Activated CD4-positive, CD25-positive, alpha-beta regulatory T cell (primary cell): ENCODE results near the gene FGF14.
"Not testable (repeated sequence)": the region's sequence is repeated elsewhere in the genome, so short reads cannot be mapped to it uniquely, and the experiment has no call there.

Source experiments
- DNase-seq, 4 experiments: peaks; one replicate each; lab custom pipeline; 2025; lab: John Stamatoyannopoulos, UW

The FGF14 gene

DNA sequence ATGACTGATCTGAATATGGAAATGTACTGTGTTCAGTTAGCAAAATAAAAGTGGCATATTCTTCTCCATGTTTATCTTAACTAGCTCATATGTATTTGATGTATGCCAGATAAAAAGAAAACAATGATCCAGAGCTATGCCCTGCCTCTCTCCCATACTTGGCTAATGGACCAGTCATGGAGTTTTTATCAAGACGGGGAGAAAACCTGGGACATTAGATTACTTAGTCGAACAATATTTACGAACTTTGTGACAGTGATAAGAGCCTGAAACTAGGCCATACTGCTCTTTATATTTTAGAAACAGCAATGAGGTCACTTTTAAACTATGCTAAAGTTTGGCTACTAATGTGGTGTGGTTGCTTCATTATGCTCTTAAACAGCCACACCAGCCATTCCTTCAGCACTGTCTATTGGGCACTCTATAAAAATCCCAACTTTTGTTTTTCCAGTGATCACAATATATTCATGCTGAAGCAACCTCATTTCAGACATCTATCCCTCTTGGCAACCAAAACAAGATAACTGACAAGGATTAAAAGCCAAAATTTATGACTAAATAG lies 265.0 kb downstream of the FGF14 start:
- no peak for DNase-seq

DNA sequence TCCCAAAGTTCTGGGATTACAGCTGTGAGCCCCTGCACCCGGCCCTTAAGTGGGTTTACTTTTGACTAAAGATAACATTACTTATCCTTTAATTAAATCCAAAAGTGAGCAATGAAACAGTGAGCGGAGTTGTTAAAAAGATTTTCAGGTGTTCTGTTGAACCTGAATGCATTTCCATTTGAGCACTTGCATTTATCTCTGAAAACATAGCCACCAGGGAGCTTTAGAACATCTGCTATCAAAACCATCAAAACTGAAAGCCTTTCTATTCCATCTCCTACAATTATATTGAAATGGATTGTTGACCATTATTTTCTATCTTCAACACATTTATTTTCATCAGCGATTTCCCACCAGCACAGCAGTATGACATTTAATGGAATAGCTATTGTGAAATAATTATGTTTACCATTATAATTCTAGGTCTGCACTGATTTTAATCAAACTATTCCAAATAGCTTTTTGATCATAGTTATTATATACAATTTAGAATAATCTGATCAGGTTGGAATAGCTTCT lies 269.0 kb downstream of the FGF14 start:
- DNase-seq, result no peak

DNA sequence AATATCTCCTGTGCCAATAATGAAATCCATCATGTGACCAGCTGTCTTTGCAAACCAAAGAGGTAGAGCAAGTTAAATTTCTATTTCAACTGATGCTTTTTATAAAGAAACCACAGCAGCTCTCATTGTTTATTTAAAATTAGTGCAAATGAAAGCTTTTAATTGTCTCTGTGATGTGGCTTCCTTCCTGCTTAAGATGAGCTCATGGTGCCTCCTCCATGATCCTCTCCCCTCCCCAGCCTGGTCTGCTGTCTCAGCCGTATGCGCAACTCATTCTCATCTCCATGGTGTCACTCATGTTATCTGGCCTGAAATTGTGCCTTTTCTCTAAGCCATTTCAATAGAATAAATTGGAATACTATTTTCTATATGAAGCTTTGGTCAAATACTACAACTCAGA lies 270.6 kb downstream of the FGF14 start:
- DNase-seq, result no peak

DNA sequence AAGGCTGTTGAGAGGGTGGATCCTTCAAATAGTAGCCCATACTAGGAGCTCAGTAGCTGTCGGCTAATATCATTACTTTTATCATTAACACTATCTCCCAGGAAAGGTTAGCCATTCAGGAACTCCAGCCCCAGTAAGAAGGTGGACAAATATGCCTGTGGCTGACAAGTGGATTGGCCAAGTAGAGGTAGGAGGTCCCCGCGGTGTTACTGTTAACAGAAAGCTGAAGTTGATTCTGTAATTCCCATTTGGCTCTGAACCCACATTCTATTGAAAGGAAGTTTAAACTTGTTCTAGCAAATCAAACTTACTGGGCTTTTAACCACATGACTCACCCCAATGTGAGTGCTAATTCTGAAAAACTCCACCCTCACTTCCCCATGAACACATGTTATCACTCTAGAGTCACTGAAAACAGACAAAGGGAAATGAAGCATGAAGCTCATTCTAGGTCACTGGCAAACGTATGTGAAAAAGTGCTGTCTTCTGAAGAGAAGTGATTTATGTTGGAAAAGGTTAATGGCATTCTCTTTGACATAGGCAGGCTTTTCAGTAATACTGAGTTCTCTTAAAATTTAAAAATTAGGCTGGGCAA lies 273.5 kb downstream of the FGF14 start:
- DNase-seq, result no peak

DNA sequence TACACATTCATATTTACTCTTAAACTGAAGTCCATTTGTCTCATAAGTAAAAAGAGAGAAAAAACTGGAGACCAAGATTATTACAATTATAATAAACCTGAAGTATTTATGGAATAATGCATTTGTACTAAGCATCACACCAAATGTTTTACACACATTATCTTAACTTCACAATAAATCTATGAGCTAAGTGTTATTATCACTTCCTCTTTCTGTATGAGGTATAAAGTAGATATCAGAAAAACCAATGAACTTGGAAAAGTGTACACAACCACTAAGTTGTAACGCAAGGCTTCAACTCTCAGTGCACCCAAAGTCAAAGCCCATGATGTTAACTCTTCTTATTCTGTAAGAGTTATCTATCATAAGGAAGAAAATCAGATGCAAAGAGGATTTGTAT lies 274.7 kb downstream of the FGF14 start:
- DNase-seq, result no peak

DNA sequence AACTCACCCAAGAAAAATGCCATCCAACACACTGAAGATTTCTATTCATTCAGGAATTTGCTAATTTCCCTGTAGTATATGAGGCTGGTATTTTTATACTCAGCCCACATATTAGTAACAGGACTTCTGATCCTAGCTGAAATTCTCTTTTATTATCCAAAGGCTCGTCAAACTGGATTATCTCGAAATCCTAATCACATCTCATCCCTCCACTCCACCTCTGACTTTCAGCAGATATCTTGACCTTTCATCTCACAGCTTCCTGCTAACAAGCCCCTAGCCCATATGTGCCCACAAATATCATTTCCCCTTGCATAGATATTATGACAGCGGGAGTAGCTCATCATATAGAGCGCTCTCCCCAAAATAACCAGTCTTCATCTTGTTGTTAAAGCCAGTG lies 279.7 kb downstream of the FGF14 start:
- DNase-seq, result no peak

DNA sequence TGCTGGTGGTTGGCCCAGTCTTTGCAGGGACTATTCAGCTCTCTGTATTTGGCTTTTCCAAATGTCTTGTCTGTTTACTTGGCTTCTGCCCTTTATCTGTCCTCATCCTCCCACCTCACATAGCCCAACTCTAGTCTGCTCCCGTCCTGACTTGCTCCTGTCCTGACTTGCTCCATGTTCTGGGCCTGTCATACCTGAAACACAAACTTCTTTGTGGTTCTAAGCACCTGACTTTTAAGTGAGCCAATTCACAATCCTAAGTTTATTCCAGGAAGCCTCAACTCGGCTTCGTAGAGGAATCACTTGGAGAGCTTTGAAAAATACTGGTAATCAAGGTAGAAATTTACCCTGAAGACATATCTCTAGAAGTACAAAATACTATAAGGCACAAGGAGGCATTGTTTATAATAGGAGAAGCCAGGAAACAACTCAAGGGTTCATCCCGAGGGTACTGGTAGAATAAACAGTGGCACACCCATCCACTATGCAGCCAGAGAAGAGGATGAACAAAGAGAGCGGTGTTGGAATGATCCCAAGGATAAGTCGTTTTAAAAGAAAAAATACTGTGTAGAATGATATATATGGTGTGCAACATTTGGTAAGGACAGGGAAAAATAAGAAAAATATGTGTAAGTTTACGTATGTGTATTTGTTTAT lies 284.5 kb downstream of the FGF14 start:
- DNase-seq, result no peak

DNA sequence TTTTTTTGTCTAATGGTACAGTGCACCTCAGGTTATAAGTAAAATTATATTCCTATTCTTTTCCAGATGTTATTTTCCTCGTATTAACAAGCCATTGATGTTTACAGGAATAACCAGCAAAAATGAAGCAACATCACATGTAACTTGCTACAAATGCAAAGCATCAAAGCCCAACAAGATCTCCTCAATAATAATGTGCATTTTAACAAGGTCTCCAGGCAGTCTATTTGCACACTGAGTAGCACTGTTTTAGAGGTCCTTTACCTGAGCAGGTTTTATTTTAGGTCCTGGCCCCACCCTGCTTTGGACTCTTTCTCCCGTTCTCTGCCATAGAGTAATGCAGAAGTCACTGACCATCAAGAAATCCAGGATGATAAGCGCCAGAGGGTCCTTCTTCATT lies 298.4 kb downstream of the FGF14 start:
- DNase-seq, result no peak

DNA sequence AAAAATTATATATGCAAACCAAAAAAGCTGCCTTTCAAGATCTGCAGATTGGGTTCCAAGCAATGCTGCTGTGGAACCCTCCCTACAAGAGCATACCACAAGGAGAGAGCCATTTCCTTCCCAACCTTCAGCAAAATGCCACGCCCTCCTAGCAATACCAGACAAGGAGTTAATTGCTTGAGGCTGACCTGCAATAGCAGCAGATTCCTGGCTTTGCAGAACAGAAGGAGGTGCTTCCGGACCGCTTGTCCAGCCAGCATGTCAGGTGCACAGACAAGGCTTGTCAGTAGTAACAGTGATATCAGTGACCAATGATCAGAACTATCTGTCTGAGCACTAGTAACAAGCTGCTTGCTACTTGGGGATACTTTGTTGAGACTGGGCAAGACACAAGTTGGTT lies 301.6 kb downstream of the FGF14 start:
- no peak for DNase-seq

DNA sequence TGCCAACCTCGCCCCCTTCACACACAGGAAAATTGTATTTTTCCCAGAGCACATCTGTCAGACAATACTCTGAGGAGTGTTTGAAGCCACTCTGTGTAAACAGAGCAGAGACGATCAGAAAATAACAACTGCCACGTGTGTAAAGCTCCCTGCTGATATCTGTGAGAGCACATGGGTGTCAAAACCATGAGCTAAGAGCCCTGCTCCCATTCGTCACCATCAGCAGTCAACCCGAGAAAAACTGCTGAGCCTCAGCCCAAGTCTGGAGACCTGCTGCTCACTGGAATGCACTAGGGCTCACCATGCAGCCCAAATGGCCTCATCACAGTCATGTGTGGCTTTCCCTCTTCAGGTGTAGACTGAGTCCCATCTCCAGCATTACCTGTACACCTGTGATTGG lies 304.1 kb downstream of the FGF14 start:
- DNase-seq, result no peak

DNA sequence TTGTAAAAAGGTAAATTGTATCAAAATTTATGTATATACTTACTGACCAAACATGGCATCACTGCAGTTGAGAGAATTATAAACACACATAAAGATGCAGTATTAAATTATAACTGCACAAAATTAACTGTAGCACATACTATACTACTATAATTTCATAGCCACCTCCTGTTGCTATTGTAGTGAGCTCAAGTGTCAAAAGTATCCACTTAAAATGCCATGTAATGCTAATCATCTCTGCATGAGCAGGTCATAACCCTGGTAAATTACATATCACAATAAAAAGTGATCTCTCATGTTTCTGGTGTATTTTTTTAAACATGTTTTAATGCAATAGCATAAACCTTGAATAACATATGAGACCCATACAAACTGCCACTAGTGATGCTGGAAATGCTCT lies 308.6 kb downstream of the FGF14 start:
- DNase-seq, result not testable (repeated sequence)

DNA sequence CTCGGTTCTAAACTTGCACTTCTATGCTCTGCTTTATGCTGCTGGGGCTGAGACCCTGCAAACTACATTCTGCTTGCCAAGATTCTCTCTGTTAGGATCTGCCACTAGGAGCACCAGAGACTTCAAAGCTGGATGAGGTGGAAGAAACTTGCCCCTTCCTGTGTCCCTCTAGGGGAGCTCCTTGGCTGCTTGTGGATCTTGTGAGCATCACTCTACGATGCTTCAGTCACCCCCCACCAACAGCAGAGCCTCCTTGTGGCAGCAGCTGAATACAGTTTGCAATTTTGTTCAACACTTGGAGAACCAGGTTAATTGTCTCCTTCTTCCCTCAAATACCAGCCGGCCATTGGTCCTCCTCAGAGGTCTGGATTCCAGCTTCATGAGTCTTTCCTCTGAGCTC lies 310.6 kb downstream of the FGF14 start:
- no peak for DNase-seq

DNA sequence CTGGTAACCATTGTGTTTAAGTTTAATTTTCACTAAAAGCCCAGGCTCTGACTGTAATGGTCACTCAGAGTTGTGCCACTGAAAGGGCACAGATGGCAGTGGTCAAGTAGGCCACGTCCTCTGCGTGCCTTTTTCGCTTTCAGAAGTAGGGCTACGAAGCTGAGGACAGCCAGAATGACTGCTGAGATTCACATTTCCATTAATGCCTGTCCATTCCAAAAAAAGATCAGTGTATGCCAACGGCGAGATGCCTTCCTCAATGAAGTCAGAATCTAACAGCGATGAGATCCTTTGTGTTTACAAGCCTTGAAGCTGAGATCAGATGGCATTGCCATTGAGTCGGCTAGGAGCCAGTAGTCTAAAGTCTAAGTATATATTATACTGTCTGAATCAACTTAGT lies 311.3 kb downstream of the FGF14 start:
- no peak for DNase-seq

DNA sequence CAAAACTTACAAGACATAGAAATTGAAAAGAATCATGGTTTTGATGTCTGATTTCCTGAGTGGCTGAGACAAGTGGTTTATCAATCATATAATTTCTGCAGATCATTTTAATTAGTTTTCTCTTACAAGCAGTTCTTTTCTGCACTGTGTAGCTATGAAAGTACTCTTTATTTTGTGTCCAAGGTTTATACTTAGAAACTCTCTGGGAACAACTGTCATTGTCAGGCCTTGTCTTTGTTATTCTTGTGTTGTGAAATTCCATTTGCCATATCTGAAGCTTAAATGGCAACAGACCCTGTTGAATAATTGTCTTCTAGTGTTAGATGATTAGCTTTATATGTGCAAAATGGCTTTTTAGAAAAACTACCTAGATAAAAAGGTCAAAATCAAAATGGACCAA lies 312.1 kb downstream of the FGF14 start:
- DNase-seq, result no peak

DNA sequence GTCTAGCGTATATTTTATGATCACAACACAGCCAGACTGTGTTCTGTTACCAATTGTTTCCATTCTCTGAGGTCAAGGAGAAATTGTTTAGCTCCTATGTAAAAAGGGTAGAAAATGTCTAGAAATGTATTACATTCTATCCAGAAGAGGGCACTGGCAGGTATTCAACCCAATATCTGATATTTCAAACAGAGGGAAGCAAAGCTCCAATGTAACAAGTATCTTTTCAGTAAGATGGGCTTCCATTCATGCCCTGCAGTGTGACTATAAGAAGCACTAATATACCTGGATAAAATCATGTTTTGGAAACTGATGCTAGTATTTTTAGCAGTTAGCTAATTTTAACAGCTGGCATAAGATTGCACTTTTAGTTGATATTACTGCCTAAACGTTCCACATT lies 312.7 kb downstream of the FGF14 start:
- no peak for DNase-seq

DNA sequence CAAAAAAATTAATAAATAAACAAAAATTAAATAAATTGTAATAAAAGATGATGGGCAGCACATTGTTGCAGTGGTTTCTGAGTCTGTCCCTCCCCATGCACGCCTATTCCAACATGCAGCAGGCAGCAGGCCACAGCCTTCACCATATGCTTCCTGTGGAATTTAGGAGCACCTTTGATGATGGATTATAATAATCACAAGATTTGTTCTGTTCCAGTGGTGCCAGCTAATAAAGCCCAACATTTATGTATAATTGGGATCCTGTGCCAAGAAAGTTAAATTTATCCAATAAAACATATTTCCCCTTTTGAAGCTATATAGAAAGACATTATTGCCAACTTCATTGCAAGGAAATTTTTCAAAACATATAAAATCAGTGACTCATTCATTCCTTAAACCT lies 328.6 kb downstream of the FGF14 start:
- DNase-seq, result no peak

DNA sequence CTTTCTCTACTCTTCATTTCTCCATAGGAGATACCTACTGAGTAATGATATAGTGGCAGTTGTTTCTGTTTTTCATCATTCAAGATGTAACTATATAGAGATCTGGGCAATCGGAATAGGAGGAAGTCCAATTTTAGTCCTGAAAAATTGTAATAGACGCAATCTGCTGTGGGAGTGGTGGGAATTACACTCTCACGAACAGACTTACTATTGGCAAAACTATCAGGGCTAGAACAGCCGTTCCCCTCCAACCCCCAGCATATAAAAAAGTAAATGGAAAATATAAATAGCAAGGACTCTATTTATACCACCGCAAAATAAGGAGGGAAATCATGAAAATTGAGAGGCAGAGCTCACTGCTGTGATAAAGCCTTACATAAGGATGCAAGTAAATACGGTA lies 330.1 kb downstream of the FGF14 start:
- no peak for DNase-seq

DNA sequence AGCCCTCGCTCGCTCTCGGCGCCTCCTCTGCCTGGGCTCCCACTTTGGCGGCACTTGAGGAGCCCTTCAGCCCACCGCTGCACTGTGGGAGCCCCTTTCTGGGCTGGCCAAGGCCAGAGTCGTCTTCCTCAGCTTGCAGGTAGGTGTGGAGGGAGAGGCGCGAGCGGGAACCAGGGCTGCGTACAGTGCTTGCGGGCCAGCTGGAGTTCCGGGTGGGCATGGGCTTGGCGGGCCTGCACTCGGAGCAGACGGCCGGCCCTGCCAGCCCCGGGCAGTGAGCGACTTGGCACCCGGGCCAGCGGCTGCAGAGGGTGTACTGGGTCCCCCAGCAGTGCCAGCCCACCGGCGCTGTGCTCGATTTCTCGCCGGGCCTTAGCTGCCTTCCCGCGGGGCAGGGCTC lies 333.5 kb downstream of the FGF14 start:
- not testable (repeated sequence) for DNase-seq

DNA sequence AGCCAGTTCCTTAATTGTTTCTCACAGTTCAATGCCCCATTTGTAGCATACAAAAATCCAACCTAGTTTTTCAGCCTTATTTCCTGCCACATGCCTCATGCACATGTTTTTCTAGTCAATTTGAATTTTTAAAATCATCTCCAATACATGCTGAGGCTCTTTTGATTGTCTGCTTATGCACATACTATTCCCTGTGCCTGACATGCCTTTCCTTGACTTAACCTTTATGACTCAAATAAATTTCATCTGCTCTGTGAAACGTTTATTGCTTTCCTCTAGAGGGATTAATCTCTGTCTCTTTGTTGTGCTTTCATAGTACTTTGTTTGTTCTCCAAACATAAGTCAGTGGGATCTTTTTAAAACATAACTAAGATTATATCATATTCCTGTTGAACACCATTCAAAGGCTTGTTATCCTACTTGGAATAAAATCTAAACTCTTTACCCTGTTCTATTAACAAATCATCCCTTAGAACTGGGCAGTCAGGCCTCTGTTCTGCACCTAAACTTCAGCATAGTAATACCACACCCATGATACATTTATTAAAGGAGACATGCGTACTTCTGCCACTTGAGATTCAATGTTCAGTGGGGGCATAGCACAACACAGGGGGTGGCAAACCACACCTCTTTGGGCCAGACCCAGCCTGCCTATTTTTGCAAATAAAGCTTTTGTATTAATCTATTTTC lies 346.6 kb downstream of the FGF14 start:
- DNase-seq, result no peak

DNA sequence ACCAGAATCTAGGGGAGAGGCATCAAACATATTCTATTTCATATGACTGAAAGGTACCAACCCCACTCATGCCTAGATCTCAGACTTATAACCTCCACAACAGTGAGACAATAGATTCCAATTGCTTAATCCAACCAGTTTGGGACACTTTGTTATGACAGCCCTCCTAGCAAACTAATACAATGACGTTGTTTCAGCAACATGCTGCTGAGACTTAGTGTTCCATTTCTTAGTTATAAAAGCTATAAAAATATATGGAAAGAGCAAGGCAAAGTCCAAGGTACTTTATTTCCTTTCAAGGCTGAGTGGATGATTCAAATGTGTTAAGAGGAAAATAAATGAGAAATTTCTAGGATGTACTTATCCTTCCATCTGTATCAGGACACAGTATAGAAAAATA lies 352.0 kb downstream of the FGF14 start:
- DNase-seq, result no peak

DNA sequence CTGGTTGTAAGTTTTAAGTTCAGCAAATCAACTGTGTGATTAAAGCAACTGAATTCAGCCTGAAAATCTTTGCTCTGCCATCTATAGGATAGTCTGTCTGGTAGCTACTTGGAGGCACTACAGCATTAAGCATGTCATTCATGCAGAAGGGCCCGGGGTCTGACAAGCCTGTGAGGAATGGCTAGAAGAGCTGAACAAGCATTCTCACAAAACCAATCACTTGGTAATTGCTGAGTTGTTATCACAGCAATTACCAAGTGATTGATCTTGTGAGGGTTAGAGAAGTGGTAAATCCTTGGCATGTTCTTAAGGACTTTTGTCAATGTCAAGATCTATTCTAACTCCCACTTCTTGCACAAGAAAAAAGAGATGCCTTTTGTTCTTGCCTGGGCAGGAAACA lies 356.1 kb downstream of the FGF14 start:
- no peak for DNase-seq

DNA sequence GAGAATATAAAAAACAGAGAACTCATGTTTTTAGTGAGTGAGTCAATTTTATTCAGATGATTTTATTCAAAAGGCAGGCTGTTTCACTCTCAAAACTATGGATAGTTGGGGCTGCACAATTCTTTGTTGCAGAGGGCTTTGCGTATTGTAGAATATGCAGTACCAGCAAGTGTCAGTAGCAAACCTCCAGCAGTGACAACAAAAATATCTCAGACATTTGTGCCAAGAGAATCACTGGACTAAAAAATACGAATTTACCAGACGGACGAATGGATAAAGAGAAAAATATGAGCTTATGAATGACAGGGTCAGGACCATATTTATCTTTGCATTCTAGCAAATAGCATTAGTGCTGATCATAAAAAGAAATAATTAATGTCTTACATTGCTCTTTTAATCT lies 359.1 kb downstream of the FGF14 start:
- no peak for DNase-seq

DNA sequence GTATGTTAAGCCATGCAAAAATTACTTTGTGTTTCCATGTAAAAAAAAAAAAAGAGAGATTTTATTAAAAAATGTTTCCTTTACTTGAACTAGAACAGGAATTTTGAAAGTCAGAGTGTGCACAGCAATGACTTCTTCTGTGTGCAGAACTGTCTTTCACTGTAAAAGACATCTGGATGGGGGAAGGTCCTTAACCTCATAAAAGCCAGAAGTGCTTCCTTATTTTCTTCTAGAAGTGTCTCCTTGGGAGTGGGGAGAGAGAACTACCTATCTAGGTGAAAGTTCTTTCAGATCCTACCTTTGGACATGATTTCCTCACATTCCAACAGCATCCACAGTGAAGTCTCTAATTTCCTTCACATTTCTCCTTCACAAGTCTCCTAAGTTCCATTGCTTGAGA lies 360.3 kb downstream of the FGF14 start:
- DNase-seq, result no peak
